SU-DHL-6 (cell line): ENCODE measurements around the gene ADRA2B.

Experiments
- CTCF ChIP-seq: fragments of 200-600 bp; sonication (generic); IDR thresholded peaks from one replicate; pipeline ENCODE4 v1.5.1; 2017; ENCODE audit warnings: antibody characterized with exemption, mild to moderate bottlenecking, low read length, moderate library complexity; ENCODE audit not compliant: insufficient read depth, poor library complexity, severe bottlenecking
- EZH2phosphoT487 ChIP-seq: fragments of 200-600 bp; sonication (generic), shearing (Covaris generic); conservative IDR thresholded peaks from 2 replicates; pipeline ENCODE4 v1.6.1; 2018; ENCODE audit warnings: mild to moderate bottlenecking, antibody characterized with exemption, low read length, moderate library complexity, mixed read lengths

- TF ChIP-seq CTCF (no peak), EZH2phosphoT487 (no peak)
Observed at GRCh38 chr2:96118698-96119388, 2.5 kb upstream of the ADRA2B start.
